Keratinocyte (primary cell): ENCODE measurements around the gene TCIRG1. TPM values are rescaled to one million over a fixed set of nuclear protein-coding genes. Genes with fewer than 3 reads are reported as not detected.

Source experiments
- DNase-seq: peaks from one replicate; pipeline ENCODE4 v3.0.0-alpha.2; 2011; ENCODE audit warnings: low read depth, missing footprints, low spot score
- FAIRE-seq: peaks from 2 replicates; lab custom pipeline; 2011; peaks lifted over from hg19 to GRCh38; lab: Jason Lieb, UNC
- H2AFZ ChIP-seq: 2 replicates; pipeline ENCODE4 v1.6.0; 2012; ENCODE audit warnings: low read length, control low read depth, inconsistent platforms; ENCODE audit not compliant: control insufficient read depth
- H3K27ac ChIP-seq: 2 replicates; pipeline ENCODE4 v1.5.1; 2011; ENCODE audit warnings: low read length; ENCODE audit not compliant: control insufficient read depth, insufficient read depth
- H3K27me3 ChIP-seq: 3 replicates; pipeline ENCODE4 v1.6.0; 2011; ENCODE audit warnings: low read length; ENCODE audit not compliant: control insufficient read depth, insufficient read depth; ENCODE audit errors: extremely low read depth
- H3K36me3 ChIP-seq, 2 experiments: 2 replicates in 1 of 2; 3 replicates in 1 of 2; pipeline ENCODE4 v1.5.1; 2011; ENCODE audit warnings: low read length in 2 of 2, mild to moderate bottlenecking in 1 of 2; ENCODE audit not compliant: control insufficient read depth in 2 of 2, insufficient read depth in 2 of 2; ENCODE audit errors: extremely low read depth in 1 of 2
- H3K4me1 ChIP-seq: 3 replicates; pipeline ENCODE4 v1.5.1; 2011; ENCODE audit warnings: low read length; ENCODE audit not compliant: control insufficient read depth, insufficient read depth; ENCODE audit errors: extremely low read depth
- H3K4me2 ChIP-seq: 3 replicates; pipeline ENCODE4 v1.6.0; 2011; ENCODE audit warnings: low read depth, low read length; ENCODE audit not compliant: control insufficient read depth, insufficient read depth; ENCODE audit errors: extremely low read depth
- H3K4me3 ChIP-seq, 3 experiments: fragments of 200-600 bp in 1 of 3; sonication (generic) in 1 of 3; 2 replicates in 2 of 3; 3 replicates in 1 of 3; pipeline ENCODE4 v1.5.1; 2011 to 2016; ENCODE audit warnings: low read length in 3 of 3, mild to moderate bottlenecking in 3 of 3, control low read depth in 2 of 3, inconsistent platforms in 1 of 3, low read depth in 1 of 3, mixed read lengths in 1 of 3, mixed run types in 1 of 3, moderate library complexity in 1 of 3; ENCODE audit not compliant: control insufficient read depth in 2 of 3, insufficient read depth in 2 of 3; ENCODE audit errors: extremely low read depth in 1 of 3
- H3K79me2 ChIP-seq: 2 replicates; pipeline ENCODE4 v1.6.0; 2012; ENCODE audit warnings: low read length; ENCODE audit not compliant: control insufficient read depth, insufficient read depth
- H3K9ac ChIP-seq: 3 replicates; pipeline ENCODE4 v1.6.0; 2011; ENCODE audit warnings: low read length; ENCODE audit not compliant: control insufficient read depth, insufficient read depth; ENCODE audit errors: extremely low read depth
- H3K9me1 ChIP-seq: 3 replicates; pipeline ENCODE4 v1.6.0; 2011; ENCODE audit warnings: low read length; ENCODE audit not compliant: control insufficient read depth, insufficient read depth; ENCODE audit errors: extremely low read depth
- H3K9me3 ChIP-seq: 2 replicates; pipeline ENCODE4 v1.5.1; 2012; ENCODE audit warnings: low read depth, low read length; ENCODE audit not compliant: control insufficient read depth
- H4K20me1 ChIP-seq: 3 replicates; pipeline ENCODE4 v1.6.0; 2011; ENCODE audit warnings: low read length; ENCODE audit not compliant: control insufficient read depth, insufficient read depth; ENCODE audit errors: extremely low read depth
- CTCF ChIP-seq, 3 experiments: IDR thresholded peaks in 1 of 3; conservative IDR thresholded peaks in 1 of 3; optimal IDR thresholded peaks in 1 of 3; 2 replicates in 2 of 3; 3 replicates in 1 of 3; pipeline versions ENCODE3 to v1.5.1; 2011; ENCODE audit warnings: low read length in 3 of 3, mild to moderate bottlenecking in 3 of 3, moderate library complexity in 2 of 3, control low read depth in 1 of 3, inconsistent platforms in 1 of 3; ENCODE audit not compliant: insufficient read depth in 2 of 3; ENCODE audit errors: extremely low read depth in 1 of 3
- EZH2 ChIP-seq: IDR thresholded peaks from one replicate; pipeline ENCODE4 v1.6.1; 2012; ENCODE audit warnings: inconsistent platforms, mild to moderate bottlenecking, low read length, moderate library complexity
- dilution Hi-C: fragments of 300-500 bp; cut with MboI; formaldehyde crosslinking; loops from one replicate; pipeline ENCODE4 v1.7.0; 2020; ENCODE audit warnings: low sequenced_read_pairs; ENCODE audit not compliant: extremely low pct_ligation_motif_present
- polyA plus RNA-seq, 5 experiments: library from polyadenylated mRNA; depleted of rRNA in 3 of 5; stranded (reverse) in 3 of 5; stranded (forward) in 1 of 5; unstranded in 1 of 5; fragments of >200 nt; gene quantifications; 1 replicate in 1 of 5; 2 replicates in 3 of 5; 3 replicates in 1 of 5; pipeline versions ENCODE4 v1.2.1 to v1.2.3, GENCODE V29; 2011 to 2012; ENCODE audit warnings: missing spikeins in 2 of 5, low read depth in 1 of 5, low replicate concordance in 1 of 5

Gene TCIRG1
- polyA plus RNA-seq, 1 donor (not counting 4 experiments of a cell fraction or from before 2014, with no cell fraction given): 12.7 TPM

GRCh38 chr11:68041617-68042218, 2.9 kb downstream of the TCIRG1 start:
- dilution Hi-C loops: no loop called here
- Histone ChIP-seq H3K9ac (no peak overlapping the region), H3K9me1 (no peaks in the 10 kb centered on the region), H3K36me3 (peaks cover 3% of the 10 kb centered on the region in 2 experiments), H3K27ac (no peak overlapping the region), H2AFZ (no peak overlapping the region), H3K27me3 (no peaks in the 10 kb centered on the region), H3K9me3 (no peaks in the 10 kb centered on the region), H3K79me2 (peaks cover 5% of the 10 kb centered on the region), H3K4me2 (no peak overlapping the region), H4K20me1 (no peaks in the 10 kb centered on the region), H3K4me3 (no peak overlapping the region), H3K4me1 (peaks cover 7% of the 10 kb centered on the region)
- no peak for DNase-seq
- TF ChIP-seq EZH2 (no peak), CTCF (optimal IDR thresholded peaks at IDR 0.05 in 1 of 3, IDR thresholded peaks at IDR 0.05 in 1 of 3, conservative IDR thresholded peaks at IDR 0.05 in 1 of 3; ENCODE audit: extremely low read depth in 1 of 3, insufficient read depth in 2 of 3, low read length in 3 of 3) (no peak)
- no peak for FAIRE-seq

GRCh38 chr11:68042219-68043028, 3.6 kb downstream of the TCIRG1 start:
- Histone ChIP-seq H3K9ac (no peak overlapping the region), H3K36me3 (peaks cover 3% of the 10 kb centered on the region in 2 experiments), H3K79me2 (peaks cover 5% of the 10 kb centered on the region), H4K20me1 (no peaks in the 10 kb centered on the region), H3K4me1 (peaks cover 7% of the 10 kb centered on the region), H3K4me2 (no peak overlapping the region), H3K27ac (no peak overlapping the region), H3K4me3 (no peak overlapping the region), H3K9me1 (no peaks in the 10 kb centered on the region), H3K27me3 (no peaks in the 10 kb centered on the region), H2AFZ (no peak overlapping the region), H3K9me3 (no peaks in the 10 kb centered on the region)
- TF ChIP-seq EZH2 (no peak), CTCF (optimal IDR thresholded peaks at IDR 0.05 in 1 of 3, IDR thresholded peaks at IDR 0.05 in 1 of 3, conservative IDR thresholded peaks at IDR 0.05 in 1 of 3; ENCODE audit: extremely low read depth in 1 of 3, insufficient read depth in 2 of 3, low read length in 3 of 3) (no peak)
- dilution Hi-C loops: no loop called here
- DNase-seq (no peak), FAIRE-seq (no peak)
